Astrocyte (in vitro differentiated cells and primary cell): ENCODE data around the gene KCNH8.

Experiments
- CTCF ChIP-seq: IDR thresholded peaks from 2 replicates; pipeline ENCODE4 v1.5.1; 2011; ENCODE audit warnings: low read depth, mild to moderate bottlenecking, inconsistent platforms, low read length, moderate library complexity; ENCODE audit not compliant: insufficient read depth
- EZH2 ChIP-seq: IDR thresholded peaks from 2 replicates; pipeline ENCODE4 v1.6.1; 2012; ENCODE audit warnings: mild to moderate bottlenecking, low read length, inconsistent platforms; ENCODE audit not compliant: insufficient read depth

DNA sequence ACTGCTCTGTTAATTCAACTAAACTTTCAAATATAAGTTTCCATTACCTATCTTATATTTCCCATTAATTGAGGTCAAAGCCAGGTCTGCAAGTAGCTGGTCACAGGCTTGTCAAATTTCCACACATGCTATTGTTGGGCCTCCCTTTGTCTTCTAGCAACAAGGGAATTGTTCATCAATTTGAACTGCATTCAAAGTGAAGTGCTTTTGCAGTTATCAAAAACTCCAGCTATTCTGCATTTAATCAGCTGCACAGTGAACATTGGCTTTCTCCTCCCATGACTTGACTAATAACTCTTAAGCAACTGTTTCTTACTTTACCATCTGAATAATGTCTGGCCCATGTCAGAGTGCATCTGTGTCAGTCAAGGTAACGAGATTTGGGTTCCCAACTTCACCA lies 198.4 kb downstream of the KCNH8 start:
- TF ChIP-seq CTCF (no peak), EZH2 (no peak)
